Measurements from ENCODE around the gene IRF2.
"Not testable (repeated sequence)": the region's sequence is repeated elsewhere in the genome, so short reads cannot be mapped to it uniquely, and the experiment has no call there.

The IRF2 gene

GRCh38 chr4:184343502-184344177 is 130.7 kb downstream of the IRF2 start:
- FAIRE-seq: no peak

GRCh38 chr4:184342857-184343237 is 131.5 kb downstream of the IRF2 start:
- not testable (repeated sequence) for FAIRE-seq

GRCh38 chr4:184342167-184342856 is 132.0 kb downstream of the IRF2 start:
- FAIRE-seq: no peak

GRCh38 chr4:184339398-184340193 is 134.8 kb downstream of the IRF2 start:
- not testable (repeated sequence) for FAIRE-seq

- FAIRE-seq: no peak
Observed at GRCh38 chr4:184337907-184338306, 136.4 kb downstream of the IRF2 start.
